DOHH2 (cell line): Measurements from ENCODE around the gene CP.
A peak's percentile ranks its signal among the peaks of the same experiment; 100 is the strongest.

Experiments
- H3F3A ChIP-seq: fragments of 200-600 bp; sonication (generic), shearing (Covaris generic); 2 replicates; pipeline ENCODE4 v1.6.0; 2016; ENCODE audit warnings: antibody characterized with exemption, mild to moderate bottlenecking; ENCODE audit not compliant: control insufficient read depth, insufficient read depth
- H3K27ac ChIP-seq: fragments of 200-600 bp; sonication (generic); 2 replicates; pipeline ENCODE4 v1.5.1; 2014; ENCODE audit warnings: low read depth, mild to moderate bottlenecking, low read length, moderate library complexity
- H3K27me3 ChIP-seq: fragments of 200-600 bp; sonication (generic); 2 replicates; pipeline ENCODE4 v1.6.1; 2014; ENCODE audit warnings: mild to moderate bottlenecking, low read length, mixed read lengths; ENCODE audit not compliant: control insufficient read depth
- H3K36me3 ChIP-seq: fragments of 200-600 bp; sonication (generic); 2 replicates; pipeline ENCODE4 v1.6.1; 2014; ENCODE audit warnings: mild to moderate bottlenecking, low read length, moderate library complexity, mixed read lengths; ENCODE audit not compliant: control insufficient read depth
- H3K4me1 ChIP-seq: fragments of 200-600 bp; sonication (generic); 2 replicates; pipeline ENCODE4 v1.6.1; 2014; ENCODE audit warnings: mild to moderate bottlenecking, low read length, mixed read lengths; ENCODE audit not compliant: control insufficient read depth
- H3K4me2 ChIP-seq: fragments of 200-600 bp; sonication (generic); 2 replicates; pipeline ENCODE4 v1.6.0; 2014; ENCODE audit warnings: mild to moderate bottlenecking, low read length, moderate library complexity
- H3K4me3 ChIP-seq: fragments of 200-600 bp; sonication (generic); 2 replicates; pipeline ENCODE4 v1.5.1; 2014; ENCODE audit warnings: mild to moderate bottlenecking, low read length, mixed read lengths
- H3K79me2 ChIP-seq: fragments of 200-600 bp; sonication (generic); 2 replicates; pipeline ENCODE4 v1.6.1; 2014; ENCODE audit warnings: mild to moderate bottlenecking, low read length, mixed read lengths; ENCODE audit not compliant: control insufficient read depth
- H3K9me2 ChIP-seq: fragments of 200-600 bp; sonication (generic); replicated peaks from 2 replicates; pipeline ENCODE4 v1.6.1; 2014; ENCODE audit warnings: mild to moderate bottlenecking, low read length, mixed read lengths; ENCODE audit not compliant: control insufficient read depth
- H3K9me3 ChIP-seq: fragments of 200-600 bp; sonication (generic); 2 replicates; pipeline ENCODE4 v1.6.1; 2014; ENCODE audit warnings: antibody characterized with exemption, low read length, mixed read lengths; ENCODE audit not compliant: control insufficient read depth, insufficient read depth
- H4K20me1 ChIP-seq: fragments of 200-600 bp; sonication (generic); 2 replicates; pipeline ENCODE4 v1.6.0; 2014; ENCODE audit warnings: low read depth, mild to moderate bottlenecking, antibody characterized with exemption, low read length, moderate library complexity; ENCODE audit not compliant: control insufficient read depth, insufficient read depth
- EZH2phosphoT487 ChIP-seq: fragments of 200-600 bp; sonication (generic); IDR thresholded peaks from 2 replicates; pipeline ENCODE4 v1.6.1; 2017; ENCODE audit warnings: borderline replicate concordance, mild to moderate bottlenecking, antibody characterized with exemption, low read length, moderate library complexity, mixed read lengths
- TF ChIP-seq, protein P1 (sequence below): fragments of 200-600 bp; sonication (generic); IDR thresholded peaks from one replicate; pipeline ENCODE4 v1.5.1; 2014; ENCODE audit warnings: antibody characterized with exemption, mild to moderate bottlenecking, low read depth, low read length; ENCODE audit not compliant: poor library complexity, severe bottlenecking

Gene CP

DNA sequence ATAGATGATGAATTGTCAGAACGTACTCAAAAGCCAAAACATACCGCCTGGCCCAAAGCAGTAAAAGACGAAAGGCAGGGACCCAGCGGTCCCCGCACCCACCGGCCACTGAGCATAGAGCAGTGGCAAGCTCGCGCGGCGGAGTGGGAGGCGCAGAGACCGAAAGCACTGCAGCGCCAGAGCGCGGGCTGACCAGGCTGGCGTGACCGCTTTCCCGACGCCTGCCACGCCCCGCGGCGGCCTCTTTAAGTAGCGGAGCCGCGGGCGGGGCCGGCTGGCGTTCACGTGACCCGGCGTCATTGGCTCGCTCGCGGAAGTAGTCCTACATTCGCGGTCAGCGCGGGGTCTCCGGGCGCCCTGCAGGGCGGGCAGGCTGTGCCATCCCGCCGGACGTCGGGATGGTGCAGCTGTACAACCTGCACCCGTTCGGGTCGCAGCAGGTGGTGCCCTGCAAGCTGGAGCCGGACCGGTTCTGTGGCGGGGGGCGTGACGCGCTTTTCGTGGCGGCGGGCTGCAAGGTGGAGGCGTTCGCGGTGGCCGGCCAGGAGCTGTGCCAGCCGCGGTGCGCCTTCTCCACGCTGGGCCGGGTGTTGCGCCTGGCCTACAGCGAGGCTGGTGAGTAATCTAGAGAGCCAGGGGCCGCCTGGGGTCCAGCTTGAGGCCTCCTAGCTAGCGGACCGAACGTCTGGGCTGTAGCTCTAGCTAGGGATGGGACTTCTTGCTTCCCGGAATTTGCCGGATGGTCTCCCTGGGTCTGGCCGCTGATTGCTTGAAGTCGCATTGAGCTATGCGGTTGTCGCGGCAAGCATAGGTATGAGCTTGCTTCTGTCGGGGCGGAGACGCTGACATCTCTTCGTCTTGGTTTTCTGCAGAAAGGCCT, 92.1 kb downstream of the CP start, which contains the start of gene HPS3:
Gene HPS3, plus strand, starts transcription at position 313 of the 880 bp plus-strand sequence. Its CDS starts 86 bp downstream, at position 399.
- TF ChIP-seq, protein P1, sequence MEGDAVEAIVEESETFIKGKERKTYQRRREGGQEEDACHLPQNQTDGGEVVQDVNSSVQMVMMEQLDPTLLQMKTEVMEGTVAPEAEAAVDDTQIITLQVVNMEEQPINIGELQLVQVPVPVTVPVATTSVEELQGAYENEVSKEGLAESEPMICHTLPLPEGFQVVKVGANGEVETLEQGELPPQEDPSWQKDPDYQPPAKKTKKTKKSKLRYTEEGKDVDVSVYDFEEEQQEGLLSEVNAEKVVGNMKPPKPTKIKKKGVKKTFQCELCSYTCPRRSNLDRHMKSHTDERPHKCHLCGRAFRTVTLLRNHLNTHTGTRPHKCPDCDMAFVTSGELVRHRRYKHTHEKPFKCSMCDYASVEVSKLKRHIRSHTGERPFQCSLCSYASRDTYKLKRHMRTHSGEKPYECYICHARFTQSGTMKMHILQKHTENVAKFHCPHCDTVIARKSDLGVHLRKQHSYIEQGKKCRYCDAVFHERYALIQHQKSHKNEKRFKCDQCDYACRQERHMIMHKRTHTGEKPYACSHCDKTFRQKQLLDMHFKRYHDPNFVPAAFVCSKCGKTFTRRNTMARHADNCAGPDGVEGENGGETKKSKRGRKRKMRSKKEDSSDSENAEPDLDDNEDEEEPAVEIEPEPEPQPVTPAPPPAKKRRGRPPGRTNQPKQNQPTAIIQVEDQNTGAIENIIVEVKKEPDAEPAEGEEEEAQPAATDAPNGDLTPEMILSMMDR = no peak
- no peak for TF ChIP-seq EZH2phosphoT487
- Histone ChIP-seq H4K20me1 (peaks cover 5% of the 10 kb centered on the region; the same call in 1 of the 2 replicates), H3K27ac (peak within 1 kb of the TSS; percentile 36), H3K36me3 (peaks cover 10% of the 10 kb centered on the region), H3K79me2 (peaks cover 47% of the 10 kb centered on the region), H3K27me3 (no peaks in the 10 kb centered on the region), H3K9me3 (no peaks in the 10 kb centered on the region), H3F3A (no peaks in the 10 kb centered on the region), H3K9me2 (no peaks in the 10 kb centered on the region), H3K4me3 (peak within 1 kb of the TSS; percentile 95), H3K4me2 (peak within 1 kb of the TSS; percentile 90), H3K4me1 (peaks cover 30% of the 10 kb centered on the region)

DNA sequence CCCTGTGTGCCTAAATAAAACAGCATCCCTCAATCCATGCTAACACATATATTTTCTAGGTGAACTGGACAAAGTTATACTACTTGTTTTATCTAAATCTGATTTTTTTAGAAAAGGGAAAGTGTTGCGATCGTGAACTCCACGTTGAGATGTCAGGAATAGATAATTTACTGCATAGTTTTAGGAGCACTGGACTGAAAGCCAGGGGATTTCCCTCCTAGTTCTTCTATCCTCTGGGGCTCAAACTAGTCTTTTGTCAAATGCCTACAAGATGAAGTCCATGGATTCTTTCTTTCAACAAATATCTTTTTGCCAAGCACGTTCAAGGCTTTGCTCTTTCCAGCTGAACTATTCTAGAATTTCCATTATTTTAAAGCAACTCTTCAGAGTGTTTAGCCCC, 92.8 kb downstream of the CP start:
- no peaks in the 10 kb centered on the region for H3F3A ChIP-seq
- H4K20me1 ChIP-seq = no peaks in the 10 kb centered on the region
- peaks cover 40% of the 10 kb centered on the region for H3K79me2 ChIP-seq
- H3K4me1 ChIP-seq = peaks cover 30% of the 10 kb centered on the region
- H3K27ac ChIP-seq = no peak overlapping the region
- peak overlapping the region; percentile 90 for H3K4me2 ChIP-seq
- H3K9me2 ChIP-seq = no peaks in the 10 kb centered on the region
- no peaks in the 10 kb centered on the region for H3K27me3 ChIP-seq
- H3K36me3 ChIP-seq = peaks cover 7% of the 10 kb centered on the region
- no peaks in the 10 kb centered on the region for H3K9me3 ChIP-seq
- TF ChIP-seq, protein P1 = no peak
- peak overlapping the region; percentile 95 for H3K4me3 ChIP-seq

DNA sequence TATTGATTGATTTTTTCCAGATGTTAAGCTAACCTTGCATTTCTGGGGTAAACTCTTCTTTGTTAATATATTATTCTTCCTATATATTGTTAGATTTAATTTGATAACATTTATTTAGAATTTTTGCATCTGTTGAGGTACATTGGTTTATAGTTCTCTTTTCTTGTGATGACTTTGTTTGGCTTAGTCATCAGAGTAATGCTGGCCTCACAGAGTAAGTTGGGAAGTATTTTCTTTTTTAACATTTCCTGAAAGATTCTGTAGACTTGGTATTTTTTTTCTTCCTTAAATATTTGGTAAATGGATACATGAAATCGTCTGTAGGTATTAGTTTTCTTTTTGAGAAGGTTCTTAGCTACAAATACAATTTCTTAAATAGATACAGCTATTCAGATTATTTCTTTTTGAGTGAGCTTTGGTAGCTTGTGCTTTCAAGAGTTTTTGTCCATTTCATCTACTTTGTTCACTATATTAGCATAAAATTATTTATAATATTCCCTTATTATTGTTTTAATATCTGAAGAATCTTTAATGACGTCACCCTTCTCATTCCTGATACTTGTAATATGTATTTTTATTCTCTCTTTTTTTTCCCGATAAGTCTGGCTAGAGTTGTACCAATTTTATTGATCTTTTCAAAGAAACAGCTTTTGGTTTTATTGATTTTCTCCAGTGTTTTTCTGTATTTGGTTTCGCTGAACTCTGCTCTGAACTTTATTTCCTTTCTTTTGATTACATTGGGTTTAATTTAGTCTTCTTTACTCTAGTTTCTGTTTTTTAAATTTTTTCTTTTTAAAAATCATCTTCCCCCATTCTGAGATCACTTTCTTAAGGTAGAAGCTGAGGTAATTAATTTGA, 98.7 kb downstream of the CP start:
- Histone ChIP-seq H3K79me2 (no peaks in the 10 kb centered on the region), H3K9me2 (no peaks in the 10 kb centered on the region), H3K9me3 (no peaks in the 10 kb centered on the region), H3K4me3 (no peak overlapping the region), H3K36me3 (no peaks in the 10 kb centered on the region), H3K27ac (no peak overlapping the region), H4K20me1 (no peaks in the 10 kb centered on the region), H3F3A (no peaks in the 10 kb centered on the region), H3K4me2 (no peak overlapping the region), H3K4me1 (peaks cover 4% of the 10 kb centered on the region), H3K27me3 (no peaks in the 10 kb centered on the region)
- TF ChIP-seq, protein P1 = no peak
- TF ChIP-seq EZH2phosphoT487 = no peak
